Panc1 (cell line): Measurements from ENCODE around the gene GPC1. TPM values are rescaled to one million over a fixed set of nuclear protein-coding genes. Genes with fewer than 3 reads are reported as not detected.

Experiments
- ATAC-seq: fragments of 200-7000 bp; cut with Tn5 transposase; 2 replicates; pipeline ENCODE4 v1.9.1; 2020; ENCODE audit warnings: mild to moderate bottlenecking, moderate library complexity
- BruUV-seq: library from RNA; stranded (reverse); fragments of 400-500 nt; replicated peaks from 2 replicates; lab custom pipeline; 2021; lab: Mats Ljungman, UMichigan
- CTCF ChIA-PET: fragments of 300-600 bp; sonication (Branson Sonifier 250); formaldehyde crosslinking; loops from one replicate; lab custom pipeline; 2022; ENCODE audit warnings: antibody characterized with exemption; lab: Charles Lee
- POLR2A ChIA-PET: fragments of 300-600 bp; sonication (Branson Sonifier 250); formaldehyde crosslinking; loops from one replicate; lab custom pipeline; 2022; ENCODE audit warnings: antibody characterized with exemption; lab: Charles Lee
- DNase-seq: peaks from one replicate; pipeline ENCODE4 v3.0.0-alpha.2; 2010; ENCODE audit warnings: low read depth, low spot score
- H3K27ac ChIP-seq: 2 replicates; pipeline ENCODE4 v1.5.1; 2011; ENCODE audit warnings: mild to moderate bottlenecking, low read length, inconsistent platforms
- H3K27me3 ChIP-seq: fragments of 200-500 bp; sonication (Bioruptor generic); 2 replicates; pipeline ENCODE4 v1.6.0; 2014; ENCODE audit warnings: low read length, inconsistent platforms; ENCODE audit not compliant: control insufficient read depth, insufficient read depth
- H3K36me3 ChIP-seq: fragments of 200-500 bp; sonication (Bioruptor generic); 2 replicates; pipeline ENCODE4 v1.5.1; 2014; ENCODE audit warnings: inconsistent platforms, mild to moderate bottlenecking, low read length, moderate library complexity; ENCODE audit not compliant: control insufficient read depth, insufficient read depth
- H3K4me1 ChIP-seq: 2 replicates; pipeline ENCODE4 v1.5.1; 2011; ENCODE audit warnings: inconsistent platforms, mild to moderate bottlenecking, low read length, moderate library complexity; ENCODE audit not compliant: control insufficient read depth, insufficient read depth
- H3K4me3 ChIP-seq, 2 experiments: 2 replicates each; pipeline ENCODE4 v1.5.1; 2011 to 2012; ENCODE audit warnings: low read depth in 2 of 2, low read length in 2 of 2, mild to moderate bottlenecking in 2 of 2, inconsistent platforms in 1 of 2, moderate library complexity in 1 of 2
- H3K9me3 ChIP-seq: fragments of 200-500 bp; sonication (Bioruptor generic); 2 replicates; pipeline ENCODE4 v1.5.1; 2014; ENCODE audit warnings: low read depth, mild to moderate bottlenecking, inconsistent platforms, low read length, moderate library complexity; ENCODE audit not compliant: control insufficient read depth, insufficient read depth
- CTCF ChIP-seq: fragments of 450-650 bp; IDR thresholded peaks from 2 replicates; pipeline ENCODE4 v1.5.1; 2017; ENCODE audit warnings: mild to moderate bottlenecking
- POLR2AphosphoS5 ChIP-seq: IDR thresholded peaks from 2 replicates; pipeline ENCODE4 v1.6.1; 2012; ENCODE audit warnings: mild to moderate bottlenecking, low read depth, low read length, moderate library complexity
- REST ChIP-seq, 2 experiments: IDR thresholded peaks; 2 replicates each; pipeline ENCODE4 v1.6.1; 2011 to 2012; ENCODE audit warnings: low read depth in 2 of 2, control low read depth in 1 of 2, low read length in 1 of 2, mild to moderate bottlenecking in 1 of 2, moderate library complexity in 1 of 2; ENCODE audit not compliant: insufficient read depth in 1 of 2
- SIN3A ChIP-seq: IDR thresholded peaks from 2 replicates; pipeline ENCODE4 v1.6.1; 2012; ENCODE audit warnings: low read depth, mild to moderate bottlenecking, low read length, moderate library complexity, borderline replicate concordance; ENCODE audit not compliant: insufficient read depth
- TCF7L2 ChIP-seq: IDR thresholded peaks from 2 replicates; pipeline ENCODE4 v1.6.1; 2011; ENCODE audit warnings: mild to moderate bottlenecking, low read depth, low read length, inconsistent platforms
- in situ Hi-C: cut with HindIII; loops from 2 replicates; pipeline ENCODE4 v1.10.0; 2016; ENCODE audit warnings: low sequenced_read_pairs, low pct_unique_long_range_greater_than_20kb
- intact Hi-C: fragments of 100-400 bp; cut with micrococcal nuclease; formaldehyde crosslinking; loops from one replicate; pipeline ENCODE4 v1.10.0; 2022; ENCODE audit not compliant: unreplicated experiment
- total RNA-seq: library from RNA; stranded (reverse); gene quantifications from one replicate; pipeline ENCODE4 v1.2.1, GENCODE V29; 2021; ENCODE audit not compliant: unreplicated experiment

The GPC1 gene
- total RNA-seq, 1 experiment from 2014 or later = 88.7 TPM

- Histone ChIP-seq H3K4me1 (no peaks in the 10 kb centered on the region), H3K27me3 (no peaks in the 10 kb centered on the region), H3K36me3 (no peaks in the 10 kb centered on the region), H3K27ac (no peak overlapping the region), H3K4me3 (no peak overlapping the region), H3K9me3 (peaks cover 6% of the 10 kb centered on the region; the same call in 1 of the 2 replicates)
- intact Hi-C loops = no loop called here
- ChIA-PET POLR2A (no interaction called here), CTCF (no interaction called here)
- TF ChIP-seq TCF7L2 (no peak), REST (IDR thresholded peaks at IDR 0.05; ENCODE audit: insufficient read depth in 1 of 2, low read depth in 2 of 2, low read length in 1 of 2) (no peak), CTCF (no peak), SIN3A (no peak), POLR2AphosphoS5 (no peak)
- in situ Hi-C loops = no loop called here
- no TSS peak for BruUV-seq
- ATAC-seq (no peak), DNase-seq (no peak)
These were observed 42.5 kb downstream of the GPC1 start for GRCh38 chr2:240477916-240478315.

GRCh38 chr2:240478346-240479110 lies 43.1 kb downstream of the GPC1 start:
- CTCF ChIA-PET = no interaction called here
- Histone ChIP-seq H3K4me3 (no peak overlapping the region), H3K36me3 (no peaks in the 10 kb centered on the region), H3K9me3 (no peaks in the 10 kb centered on the region; the same call in 1 of the 2 replicates), H3K27ac (no peak overlapping the region), H3K4me1 (no peaks in the 10 kb centered on the region), H3K27me3 (no peaks in the 10 kb centered on the region)
- ATAC-seq (no peak), DNase-seq (no peak)
- BruUV-seq = no TSS peak
- in situ Hi-C loops (no loop called here), intact Hi-C loops (no loop called here)
- no peak for TF ChIP-seq REST (IDR thresholded peaks at IDR 0.05; ENCODE audit: insufficient read depth in 1 of 2, low read depth in 2 of 2, low read length in 1 of 2)
- no peak for TF ChIP-seq POLR2AphosphoS5
- no peak for TF ChIP-seq TCF7L2
- TF ChIP-seq CTCF = no peak
- no peak for TF ChIP-seq SIN3A
- POLR2A ChIA-PET = no interaction called here
